Skeletal muscle tissue (tissue), 4 donors: ENCODE measurements around the gene GLB1L. TPM values are rescaled to one million over a fixed set of nuclear protein-coding genes. Genes with fewer than 3 reads are reported as not detected.
A peak's percentile ranks its signal among the peaks of the same experiment; 100 is the strongest.
"Not testable (repeated sequence)": the region's sequence is repeated elsewhere in the genome, so short reads cannot be mapped to it uniquely, and the experiment has no call there.

Experiments used
- H3K27ac ChIP-seq: one replicate; pipeline ENCODE4 v1.7.0; 2013; ENCODE audit warnings: mild to moderate bottlenecking, low read depth, low read length, inconsistent platforms
- H3K27me3 ChIP-seq, 3 donors: one replicate each; pipeline ENCODE4 v1.7.0; 2013; ENCODE audit warnings: low read length in 3 of 3; ENCODE audit not compliant: control insufficient read depth in 3 of 3, insufficient read depth in 3 of 3
- H3K36me3 ChIP-seq, 3 donors: one replicate each; pipeline ENCODE4 v1.7.0; 2013; ENCODE audit warnings: low read length in 3 of 3; ENCODE audit not compliant: control insufficient read depth in 3 of 3, insufficient read depth in 3 of 3
- H3K4me1 ChIP-seq, 3 donors: one replicate each; pipeline ENCODE4 v1.7.0; 2013; ENCODE audit warnings: low read length in 3 of 3, mild to moderate bottlenecking in 3 of 3; ENCODE audit not compliant: control insufficient read depth in 3 of 3, insufficient read depth in 3 of 3
- H3K4me3 ChIP-seq, 3 donors: one replicate each; pipeline ENCODE4 v1.7.0; 2013; ENCODE audit warnings: low read length in 3 of 3
- H3K9ac ChIP-seq, 3 donors: one replicate each; pipeline ENCODE4 v1.7.0; 2013; ENCODE audit warnings: low read length in 3 of 3, mild to moderate bottlenecking in 3 of 3, moderate library complexity in 2 of 3, low read depth in 1 of 3
- H3K9me3 ChIP-seq, 3 donors: one replicate each; pipeline ENCODE4 v1.7.0; 2013; ENCODE audit warnings: low read length in 3 of 3; ENCODE audit not compliant: control insufficient read depth in 3 of 3
- total RNA-seq: library from RNA; depleted of rRNA; stranded (reverse); fragments of >200 nt; gene quantifications from one replicate; pipeline ENCODE4 v1.2.3, GENCODE V29; 2014
- donor health status: Osteomylitis.

The GLB1L gene
- total RNA-seq, 1 donor from 2014 or later, result 13.0 TPM

DNA sequence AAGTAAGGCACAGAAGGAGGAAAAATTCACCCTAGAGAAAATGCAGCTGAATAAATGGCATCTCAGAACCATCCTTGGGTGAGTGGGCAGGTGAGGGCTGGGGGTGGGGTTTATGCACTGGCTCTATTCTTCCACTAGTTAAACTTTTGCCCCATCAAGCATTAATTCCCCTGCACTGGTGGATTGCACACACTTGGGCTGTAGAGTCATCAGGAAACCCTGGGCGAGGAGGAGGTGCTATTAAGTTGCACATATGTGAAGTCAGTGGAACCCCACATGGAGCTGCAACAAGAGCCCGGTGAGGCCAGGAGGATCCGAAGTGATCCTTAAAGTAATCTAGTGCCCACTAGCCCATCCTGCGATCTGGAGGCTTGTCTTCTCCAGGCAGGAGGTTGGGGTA is 27.1 kb upstream of the GLB1L start:
- Histone ChIP-seq H3K9ac (no peak overlapping the region), H3K36me3 (no peaks in the 10 kb centered on the region), H3K9me3 (no peaks in the 10 kb centered on the region), H3K27me3 (no peaks in the 10 kb centered on the region), H3K4me3 (no peak overlapping the region), H3K4me1 (peaks cover 8 to 23% (median 14%) of the 10 kb centered on the region in 3 donors), H3K27ac (no peak overlapping the region)

DNA sequence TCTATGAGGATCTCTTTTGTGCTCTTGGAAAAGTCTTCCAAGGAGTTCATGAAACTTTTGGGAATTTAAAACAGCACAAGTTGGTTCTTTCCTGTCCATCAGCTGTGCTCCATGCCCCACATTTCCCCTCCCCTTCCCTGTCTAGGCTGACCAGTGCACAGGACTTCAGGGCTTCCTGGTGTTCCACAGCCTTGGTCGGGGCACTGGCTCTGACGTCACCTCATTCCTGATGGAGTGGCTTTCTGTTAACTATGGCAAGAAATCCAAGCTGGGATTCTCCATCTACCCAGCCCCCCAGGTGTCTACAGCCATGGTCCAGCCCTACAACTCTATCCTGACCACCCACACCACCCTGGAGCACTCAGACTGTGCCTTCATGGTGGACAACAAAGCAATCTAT is 25.8 kb upstream of the GLB1L start:
- no peak overlapping the region for H3K27ac ChIP-seq
- no peaks in the 10 kb centered on the region for H3K36me3 ChIP-seq
- no peak overlapping the region for H3K9ac ChIP-seq
- H3K27me3 ChIP-seq, result no peaks in the 10 kb centered on the region
- H3K4me1 ChIP-seq, result peaks cover 8 to 23% (median 13%) of the 10 kb centered on the region in 3 donors
- H3K4me3 ChIP-seq, result no peak overlapping the region
- H3K9me3 ChIP-seq, result no peaks in the 10 kb centered on the region

DNA sequence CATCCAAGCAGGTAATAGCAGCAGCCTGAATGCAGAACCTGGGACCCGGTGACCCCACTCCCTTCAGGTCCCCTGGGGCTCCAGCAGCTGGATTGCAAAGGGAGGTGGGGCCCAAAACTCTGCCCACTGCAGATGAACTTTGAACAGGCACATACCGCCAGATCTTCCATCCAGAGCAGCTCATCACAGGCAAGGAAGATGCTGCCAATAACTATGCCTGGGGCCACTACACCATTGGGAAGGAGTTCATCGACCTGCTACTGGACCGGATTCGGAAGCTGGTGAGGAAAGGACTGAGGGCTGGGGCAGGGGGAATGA is 24.8 kb upstream of the GLB1L start:
- H3K9ac ChIP-seq, result no peak overlapping the region
- H3K27me3 ChIP-seq, result no peaks in the 10 kb centered on the region
- H3K27ac ChIP-seq, result no peak overlapping the region
- H3K4me3 ChIP-seq, result no peak overlapping the region
- no peaks in the 10 kb centered on the region for H3K9me3 ChIP-seq
- peaks cover 8 to 18% (median 13%) of the 10 kb centered on the region in 3 donors for H3K4me1 ChIP-seq
- no peaks in the 10 kb centered on the region for H3K36me3 ChIP-seq

DNA sequence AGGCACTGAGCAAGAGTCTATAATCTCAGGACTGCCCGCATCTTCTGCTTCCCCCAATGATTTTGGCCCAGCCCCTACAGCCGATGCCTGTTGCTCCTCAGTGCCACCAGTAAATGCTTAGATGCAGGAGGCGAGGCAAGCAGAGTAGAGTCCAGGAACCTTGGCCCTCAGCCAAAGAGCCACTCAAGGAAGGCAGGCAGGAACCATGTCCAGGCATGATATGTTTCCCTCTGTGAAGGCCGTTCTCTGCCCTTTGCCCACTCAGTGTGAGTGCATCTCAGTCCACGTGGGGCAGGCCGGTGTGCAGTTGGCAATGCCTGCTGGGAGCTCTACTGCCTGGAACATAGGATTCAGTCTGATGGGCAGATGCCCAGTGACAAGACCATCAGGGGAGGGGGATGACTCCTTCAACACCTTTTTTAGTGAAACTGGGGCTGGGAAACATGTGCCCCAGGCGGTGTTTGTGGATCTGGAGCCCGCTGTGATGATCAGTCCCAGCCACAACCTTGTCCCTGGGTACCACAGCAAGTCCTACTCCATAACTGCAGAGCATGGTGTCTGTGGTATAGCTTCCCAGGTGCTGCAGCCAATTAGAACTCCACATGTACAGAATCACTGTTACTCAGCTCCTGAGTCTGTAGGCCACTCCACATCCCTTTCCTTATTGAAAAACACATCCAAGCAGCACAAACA is 24.3 kb upstream of the GLB1L start:
- Histone ChIP-seq H3K9ac (no peak overlapping the region), H3K36me3 (no peaks in the 10 kb centered on the region), H3K4me3 (no peak overlapping the region), H3K27ac (no peak overlapping the region), H3K4me1 (peaks cover 5 to 15% (median 11%) of the 10 kb centered on the region in 3 donors), H3K9me3 (no peaks in the 10 kb centered on the region), H3K27me3 (no peaks in the 10 kb centered on the region)

DNA sequence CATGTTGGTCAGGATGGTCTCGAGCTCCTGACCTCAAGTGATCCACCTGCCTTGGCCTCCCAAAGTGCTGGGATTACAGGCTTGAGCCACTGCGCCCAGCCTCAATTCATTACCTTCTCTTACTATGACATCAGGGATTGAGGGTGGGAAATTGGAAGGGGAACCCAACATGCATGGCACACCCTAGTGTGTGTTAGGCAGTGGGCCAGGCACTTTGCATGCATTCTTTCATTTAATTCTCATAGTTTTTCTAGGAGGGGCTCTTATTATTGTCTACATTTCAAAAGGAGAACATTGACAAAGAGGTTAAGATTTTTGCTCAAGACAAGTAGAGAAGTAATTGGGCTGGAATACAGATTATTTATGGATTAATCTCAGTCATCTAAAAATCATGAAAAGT is 23.1 kb upstream of the GLB1L start:
- Histone ChIP-seq H3K9ac (no peak overlapping the region), H3K36me3 (no peaks in the 10 kb centered on the region), H3K4me1 (peaks cover 0 to 5% (median 2%) of the 10 kb centered on the region in 3 donors), H3K4me3 (no peak overlapping the region), H3K27me3 (no peaks in the 10 kb centered on the region), H3K9me3 (no peaks in the 10 kb centered on the region), H3K27ac (no peak overlapping the region)

DNA sequence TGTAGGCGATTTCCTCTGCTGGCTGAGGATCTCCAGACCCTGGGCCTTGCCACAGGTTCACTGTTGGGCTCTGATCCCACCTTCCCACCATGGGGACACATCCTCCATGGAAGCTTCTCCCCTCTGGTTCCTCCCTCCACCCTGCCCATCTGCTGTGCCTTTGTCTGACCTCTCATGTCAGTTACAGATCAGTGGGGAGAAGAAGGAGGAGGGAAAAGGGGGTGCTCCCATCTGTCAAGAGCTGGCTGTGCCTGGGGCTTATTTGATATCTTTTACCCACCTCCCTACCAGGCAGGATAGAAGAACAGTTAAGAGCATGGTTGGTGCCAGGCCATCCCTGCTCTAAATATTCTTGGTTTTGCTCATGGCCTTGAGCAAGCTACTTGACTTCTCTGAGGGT is 21.6 kb upstream of the GLB1L start:
- Histone ChIP-seq H3K9ac (no peak overlapping the region), H3K27me3 (no peaks in the 10 kb centered on the region), H3K27ac (no peak overlapping the region), H3K4me1 (peaks cover 0 to 5% (median 2%) of the 10 kb centered on the region in 3 donors), H3K9me3 (no peaks in the 10 kb centered on the region), H3K36me3 (no peaks in the 10 kb centered on the region), H3K4me3 (no peak overlapping the region)

DNA sequence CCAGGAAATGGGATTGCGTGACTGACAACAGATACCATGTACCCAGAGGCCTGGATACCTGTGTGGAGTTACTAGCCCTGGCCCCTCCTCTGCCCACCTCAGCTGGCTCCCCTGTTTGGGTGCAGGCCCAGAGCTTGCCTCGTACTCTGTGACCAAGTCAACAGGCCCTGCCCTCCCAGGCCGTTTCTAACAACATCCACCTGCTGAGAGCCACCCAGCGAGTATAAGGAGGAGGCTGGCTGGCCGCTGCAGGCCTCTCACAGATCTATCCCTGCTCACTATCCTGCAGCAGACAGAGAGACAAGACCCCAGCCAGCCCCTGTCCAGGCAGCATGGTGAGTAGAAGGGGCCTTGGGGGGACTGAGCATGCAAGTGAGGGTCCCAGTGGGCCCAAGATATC is 21.0 kb upstream of the GLB1L start:
- H3K9ac ChIP-seq, result no peak overlapping the region
- no peak overlapping the region for H3K27ac ChIP-seq
- H3K4me3 ChIP-seq, result no peak overlapping the region
- peaks cover 0 to 5% (median 2%) of the 10 kb centered on the region in 3 donors for H3K4me1 ChIP-seq
- peaks cover 0 to 4% (median 2%) of the 10 kb centered on the region in 3 donors for H3K27me3 ChIP-seq
- no peaks in the 10 kb centered on the region for H3K36me3 ChIP-seq
- no peaks in the 10 kb centered on the region for H3K9me3 ChIP-seq

DNA sequence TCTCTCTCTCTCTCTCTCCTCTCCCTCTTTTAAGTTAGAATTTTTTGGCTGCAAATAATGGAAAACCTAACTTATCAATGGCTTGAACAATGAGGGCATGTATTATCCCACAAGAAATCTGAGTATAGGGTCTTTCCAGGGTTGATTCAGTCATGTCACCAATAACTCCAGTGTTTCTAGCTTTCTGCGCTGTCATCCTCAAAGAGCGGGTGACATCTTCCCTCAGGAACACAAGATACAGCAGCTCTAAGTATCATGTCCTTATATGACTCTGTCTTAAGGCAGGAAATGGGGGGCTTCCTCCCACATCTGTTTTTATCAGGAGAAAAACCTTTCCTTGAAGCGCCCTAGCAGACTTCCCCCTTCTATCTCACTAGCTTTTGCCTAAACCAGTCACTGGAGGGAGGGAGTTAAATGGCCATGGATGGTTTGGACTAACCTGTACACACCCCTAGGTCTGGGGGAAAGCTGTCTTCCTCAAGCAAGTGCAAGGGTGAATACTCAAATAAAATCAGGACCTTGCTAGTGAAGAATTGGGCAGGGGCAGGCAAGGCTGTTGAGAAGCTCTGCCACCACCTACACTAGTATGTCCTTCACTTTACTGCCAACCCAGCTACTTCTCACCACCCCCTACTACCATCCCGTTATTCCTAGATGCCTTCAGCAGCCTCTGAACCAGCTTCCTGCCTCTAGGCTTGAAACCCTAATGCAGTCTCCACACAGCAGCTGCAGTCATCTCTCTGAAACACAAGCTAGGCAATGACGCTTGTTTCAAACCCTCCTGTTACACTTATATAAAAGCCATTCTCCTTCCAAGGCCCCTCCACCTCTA is 16.0 kb upstream of the GLB1L start:
- peaks cover 0 to 6% (median 6%) of the 10 kb centered on the region in 3 donors for H3K27me3 ChIP-seq
- H3K4me3 ChIP-seq, result no peak overlapping the region
- no peaks in the 10 kb centered on the region for H3K36me3 ChIP-seq
- H3K4me1 ChIP-seq, result no peaks in the 10 kb centered on the region
- no peak overlapping the region for H3K9ac ChIP-seq
- H3K27ac ChIP-seq, result no peak overlapping the region
- H3K9me3 ChIP-seq, result no peaks in the 10 kb centered on the region

DNA sequence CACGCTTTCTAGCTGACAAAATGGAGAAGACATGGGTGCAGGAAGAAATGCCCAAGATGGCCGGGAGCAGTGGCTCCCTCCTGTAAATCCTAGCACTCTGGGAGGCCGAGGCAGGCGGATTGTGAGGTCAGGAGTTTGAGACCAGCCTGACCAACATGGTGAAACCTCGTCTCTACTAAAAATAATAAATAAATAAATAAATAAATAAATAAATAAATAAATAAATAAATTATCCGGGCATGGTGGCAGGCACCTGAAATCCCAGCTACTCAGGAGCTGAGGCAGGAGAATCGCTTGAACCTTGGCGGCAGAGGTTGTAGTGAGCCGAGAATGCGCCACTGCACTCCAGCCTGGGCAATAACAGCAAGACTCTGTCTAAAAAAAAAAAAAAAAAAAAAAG is 13.7 kb upstream of the GLB1L start:
- H3K36me3 ChIP-seq, H3K4me3 ChIP-seq, H3K9me3 ChIP-seq, H3K9ac ChIP-seq, H3K27ac ChIP-seq: not testable (repeated sequence)
- peaks cover 4 to 10% (median 6%) of the 10 kb centered on the region in 3 donors for H3K27me3 ChIP-seq
- peaks cover 7 to 11% (median 9%) of the 10 kb centered on the region in 3 donors for H3K4me1 ChIP-seq

DNA sequence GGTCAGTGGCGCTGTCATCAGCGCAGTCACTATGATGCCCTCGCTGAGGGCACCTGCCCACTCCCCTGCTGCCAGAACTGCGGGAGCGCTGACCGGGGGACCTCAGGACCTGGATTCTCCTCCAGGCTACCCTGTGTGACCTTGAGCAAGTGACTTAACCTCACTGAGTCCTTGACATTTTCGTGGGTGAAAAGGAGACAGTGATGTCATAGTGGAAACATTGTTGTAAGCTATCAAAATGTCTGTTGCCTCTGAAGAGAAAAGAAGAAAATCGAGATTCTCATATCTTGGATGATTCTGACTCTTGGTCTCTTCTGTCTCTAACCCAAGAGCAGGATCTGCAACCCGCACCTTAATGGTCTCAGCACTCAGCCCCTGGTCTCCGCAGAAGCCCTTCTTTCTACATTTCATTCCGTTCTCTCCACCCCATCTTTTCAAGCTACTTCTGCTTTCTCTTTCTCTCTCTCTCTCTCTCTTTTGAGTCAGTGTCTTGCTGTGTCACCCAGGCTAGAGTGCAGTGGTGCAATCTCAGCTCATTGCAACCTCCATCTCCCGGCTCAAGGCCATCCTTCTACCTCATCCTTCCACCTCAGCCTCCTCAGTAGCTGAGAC is 9.5 kb upstream of the GLB1L start:
- peaks cover 39 to 53% (median 41%) of the 10 kb centered on the region in 3 donors for H3K4me1 ChIP-seq
- no peaks in the 10 kb centered on the region for H3K9me3 ChIP-seq
- H3K27me3 ChIP-seq, result peaks cover 0 to 8% (median 4%) of the 10 kb centered on the region in 3 donors
- H3K27ac ChIP-seq, result peak overlapping the region; percentile 96
- H3K4me3 ChIP-seq, result peak overlapping the region; percentile 83 to 92 (median 91)
- peaks cover 23 to 25% (median 23%) of the 10 kb centered on the region in 3 donors for H3K36me3 ChIP-seq
- H3K9ac ChIP-seq, result peak overlapping the region; percentile 79 to 96 (median 79)
